SK-N-MC (cell line): ENCODE data around the gene SCYL1.
A peak's percentile ranks its signal among the peaks of the same experiment; 100 is the strongest.

Source experiments
- EZH2 ChIP-seq: fragments of 200-600 bp; sonication (generic); IDR thresholded peaks from one replicate; pipeline ENCODE4 v1.6.1; 2017; ENCODE audit warnings: antibody characterized with exemption
- POLR2AphosphoS5 ChIP-seq: IDR thresholded peaks from 2 replicates; pipeline ENCODE4 v1.6.1; 2012; ENCODE audit warnings: mild to moderate bottlenecking, low read depth, low read length, borderline replicate concordance

DNA sequence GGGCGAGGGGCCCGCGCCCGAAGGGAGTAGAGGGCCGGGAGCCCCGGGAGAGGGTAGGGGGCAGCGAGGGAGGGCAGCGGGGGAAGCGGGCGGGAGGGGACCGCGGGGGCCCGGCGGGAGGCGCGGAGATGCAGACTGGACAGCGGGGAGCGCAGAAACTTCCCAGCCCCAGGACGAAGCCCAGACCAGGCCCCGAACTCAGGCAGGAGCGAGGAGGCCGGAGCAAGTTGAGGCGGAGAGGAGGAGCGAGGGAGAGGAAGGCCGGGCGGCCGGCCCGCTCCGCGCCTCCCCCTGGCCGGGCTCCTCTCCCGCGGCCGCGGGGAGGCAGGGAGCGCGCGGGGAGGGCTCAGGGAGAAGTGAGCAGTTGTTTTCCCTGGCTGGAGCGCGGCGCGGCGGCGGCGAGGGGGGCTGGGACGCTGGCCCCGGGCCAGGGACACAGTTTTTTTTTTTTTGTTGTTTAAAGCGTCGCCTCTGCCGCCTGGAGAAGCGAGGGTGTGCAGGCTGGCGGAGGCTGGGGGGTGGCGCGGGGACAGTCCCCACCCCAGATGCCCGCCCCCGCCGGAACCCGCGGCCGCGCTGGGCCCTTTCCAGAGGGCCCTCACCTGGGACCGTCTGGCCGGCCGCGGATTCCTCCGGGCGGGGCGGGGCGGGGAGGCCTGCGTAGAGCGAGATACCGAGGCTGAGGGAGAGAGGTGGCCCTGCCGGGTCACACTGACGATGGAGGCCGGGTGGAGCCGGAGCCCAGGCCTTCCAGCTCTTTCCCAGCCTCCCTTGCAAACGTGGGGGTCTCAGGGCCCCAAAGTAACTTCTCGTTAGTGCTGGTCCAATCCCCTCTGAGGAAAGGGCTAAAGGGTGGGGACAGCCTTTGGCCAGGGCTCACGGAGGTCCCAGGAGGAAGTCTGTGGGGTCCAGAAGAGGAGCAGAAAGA, 33.4 kb downstream of the SCYL1 start, which contains the start of gene LTBP3:
- no peak for TF ChIP-seq EZH2
- TF ChIP-seq POLR2AphosphoS5 = peak; percentile 47; the same call in 1 of the 2 replicates
